ENCODE data around the gene COA5.

The COA5 gene

DNA sequence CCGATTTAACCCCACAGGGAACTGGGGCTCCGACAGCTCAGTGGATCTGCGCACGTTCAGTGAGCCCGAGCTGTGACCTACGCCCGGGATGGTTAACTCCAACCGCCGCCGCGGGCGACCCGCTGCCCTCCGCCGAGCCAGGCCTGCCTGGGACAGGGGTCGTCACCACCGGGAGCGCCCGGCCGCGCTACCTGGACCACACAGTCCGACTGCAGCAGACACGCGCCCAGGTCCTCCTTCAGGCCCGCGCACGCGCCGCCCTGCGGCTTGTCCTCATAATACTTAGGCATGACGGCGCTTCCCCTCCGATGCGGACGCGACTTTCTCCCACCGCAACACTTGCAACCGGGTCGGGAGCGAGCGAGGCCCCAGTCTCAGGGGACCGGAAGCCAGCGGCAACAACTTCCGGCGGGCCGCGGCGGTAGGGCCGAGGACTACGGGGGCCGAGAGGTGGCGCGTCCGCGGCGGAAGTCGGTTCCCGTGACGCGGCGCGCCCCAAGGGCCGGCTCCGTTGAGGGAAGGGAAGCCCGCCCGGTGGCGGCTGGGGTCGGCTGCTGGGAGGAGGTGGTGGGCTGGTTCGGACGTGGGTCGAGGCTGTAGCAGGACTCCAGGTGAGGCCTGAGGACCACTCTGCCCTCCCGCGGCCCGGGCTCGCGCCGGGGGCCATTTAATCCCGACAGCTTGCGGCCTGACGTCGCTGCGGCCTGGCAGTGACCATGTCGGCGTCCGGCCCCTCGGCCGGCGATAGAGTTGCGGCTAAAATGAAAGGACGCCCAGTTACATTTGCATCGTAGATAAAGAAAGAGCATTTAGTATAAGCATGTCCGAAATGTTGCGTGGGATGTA, at the start of gene COA5, which contains the start of gene UNC50:
Gene COA5 (minus strand): TSS at position 397 of the 846 bp plus-strand sequence. CDS start 107 bp downstream, at position 290.
Gene UNC50 (plus strand): TSS at position 474 of the 846 bp plus-strand sequence. CDS start 1,171 bp downstream, outside the sequence.
- peak; percentile 88 for DNase-seq

DNA sequence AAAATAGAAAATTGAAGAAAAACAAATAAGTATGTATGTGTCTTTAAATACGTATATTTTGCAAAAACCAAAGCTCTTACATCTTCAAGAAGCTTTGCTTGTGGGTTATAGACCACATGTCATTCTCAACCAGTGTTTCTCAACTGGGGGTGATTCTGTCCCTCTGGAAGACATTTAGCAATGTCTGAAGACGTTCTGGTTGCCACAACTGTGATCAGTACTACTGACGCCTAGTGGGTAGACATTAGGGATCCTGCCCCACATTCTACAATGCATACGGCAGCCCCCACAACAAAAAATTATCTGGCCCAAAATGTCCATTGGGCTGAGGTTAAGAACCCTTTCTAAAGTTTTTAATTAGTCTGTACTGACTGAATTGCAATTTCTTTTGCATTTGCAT, 48.5 kb upstream of the COA5 start:
- no peak for DNase-seq

GRCh38 chr2:98654699-98655495, 46.6 kb upstream of the COA5 start:
- DNase-seq: peak; percentile 45

DNA sequence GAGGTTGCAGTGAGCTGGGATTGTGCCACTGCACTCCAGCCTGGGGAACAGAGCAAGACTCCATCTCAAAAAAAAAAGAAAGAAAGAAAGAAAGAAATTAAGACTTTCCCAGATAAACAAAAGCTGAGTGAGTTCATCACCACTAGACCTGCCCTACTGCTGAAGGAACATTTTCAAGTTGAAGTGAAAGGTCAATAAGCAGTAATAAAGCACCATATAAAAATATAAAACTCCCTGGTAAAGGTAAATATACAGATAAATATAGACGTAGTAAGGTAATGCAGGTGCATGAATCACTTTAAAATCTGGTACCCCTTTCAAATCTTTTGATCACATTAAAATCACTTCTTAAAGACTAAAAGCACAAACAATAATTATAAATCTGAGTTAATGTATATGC, 42.7 kb upstream of the COA5 start:
- no peak for DNase-seq

DNA sequence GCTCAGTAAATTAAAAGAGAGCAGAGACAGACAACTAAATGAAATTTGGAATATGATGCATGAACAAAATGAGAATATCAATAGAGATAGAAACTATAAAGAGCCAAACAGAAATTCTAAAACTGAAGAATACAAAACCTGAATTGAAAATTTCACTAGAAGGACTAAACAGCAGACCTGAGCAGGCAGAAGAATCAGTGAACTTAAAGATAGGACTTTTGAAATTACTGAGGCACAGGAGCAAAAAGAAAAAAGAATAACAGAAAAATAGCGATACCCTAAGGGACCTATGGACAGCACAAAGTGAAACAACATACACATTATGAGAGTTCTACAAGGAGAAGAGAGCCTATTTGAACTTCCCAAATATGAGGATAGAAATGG, 41.7 kb upstream of the COA5 start:
- no peak for DNase-seq

DNA sequence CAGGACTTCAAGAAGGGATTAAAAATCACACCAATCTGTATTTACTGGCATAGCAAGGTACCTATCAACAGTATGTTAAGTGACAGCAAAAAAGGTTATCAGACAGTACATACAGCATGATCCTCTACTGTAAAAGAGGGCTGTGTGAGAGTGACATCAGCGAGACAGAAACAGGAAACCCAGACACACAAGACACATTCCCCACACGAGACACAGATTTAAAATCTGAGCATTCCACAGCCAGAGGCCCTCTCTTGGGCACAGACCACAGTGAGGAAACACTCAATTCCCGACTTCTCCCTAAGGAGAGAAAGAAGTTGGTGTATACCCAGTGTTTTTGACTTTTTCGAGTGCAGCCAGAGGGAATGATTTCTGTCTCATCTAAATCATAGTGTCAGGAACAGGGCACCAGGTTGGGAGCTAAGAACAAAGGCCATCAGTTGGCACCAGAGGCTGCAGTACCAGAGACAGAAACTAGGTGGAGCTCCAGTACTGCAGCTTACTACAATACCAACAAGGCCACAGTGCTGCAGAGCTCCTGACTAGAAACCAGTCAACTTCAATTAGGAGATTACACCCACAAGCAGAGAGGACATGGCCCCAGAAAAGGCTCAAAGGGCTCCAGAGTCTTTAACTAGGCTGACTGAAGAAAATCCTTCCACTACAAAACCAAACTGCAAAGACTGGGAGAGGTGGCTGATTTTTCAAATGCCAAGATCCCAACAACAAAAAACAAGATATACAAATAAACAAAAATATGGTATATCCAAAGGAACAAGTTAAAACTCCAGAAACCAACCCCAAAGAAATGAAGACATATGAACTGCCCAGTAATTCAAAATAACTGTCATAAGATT, 41.1 kb upstream of the COA5 start:
- DNase-seq: peak; percentile 83

DNA sequence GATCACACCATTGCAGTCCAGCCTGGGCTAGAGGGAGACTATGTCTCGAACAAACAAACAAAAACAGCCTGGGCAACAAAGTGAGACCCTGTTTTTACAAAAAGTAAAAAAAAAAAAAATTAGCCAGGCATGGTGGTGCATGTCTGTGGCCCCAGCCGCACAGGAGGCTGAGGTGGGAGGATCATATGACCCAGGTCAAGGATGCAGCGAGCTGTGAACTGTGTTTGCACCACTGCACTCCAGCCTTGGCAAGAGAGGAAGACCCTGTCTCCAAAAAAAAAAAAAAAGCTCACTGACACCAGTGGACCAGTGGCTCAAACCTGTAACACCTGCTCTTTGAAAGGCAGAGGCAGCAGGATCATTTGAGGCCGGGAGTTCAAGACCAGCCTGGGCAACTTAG, 40.1 kb upstream of the COA5 start:
- no peak for DNase-seq

DNA sequence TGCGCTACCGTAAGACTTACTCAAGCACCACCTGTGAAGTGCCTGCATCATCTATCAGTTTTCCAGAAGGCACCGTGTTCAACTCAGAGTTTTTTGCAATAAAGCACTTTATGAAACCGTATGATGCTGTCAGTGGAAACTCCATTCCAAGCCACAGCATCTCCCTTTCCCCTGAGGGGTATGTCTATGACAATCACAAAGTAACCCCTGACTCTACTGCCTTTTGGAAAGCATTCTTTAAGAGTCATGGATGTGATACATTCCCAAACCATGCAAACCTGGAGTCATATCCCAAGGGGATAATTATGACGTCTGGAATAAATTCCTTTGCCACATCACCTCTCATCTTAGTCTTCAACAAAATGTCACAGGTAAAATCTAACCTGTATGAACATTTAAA, 39.3 kb upstream of the COA5 start:
- no peak for DNase-seq

- DNase-seq: no peak
These were observed 35.3 kb upstream of the COA5 start for GRCh38 chr2:98643496-98644100.

DNA sequence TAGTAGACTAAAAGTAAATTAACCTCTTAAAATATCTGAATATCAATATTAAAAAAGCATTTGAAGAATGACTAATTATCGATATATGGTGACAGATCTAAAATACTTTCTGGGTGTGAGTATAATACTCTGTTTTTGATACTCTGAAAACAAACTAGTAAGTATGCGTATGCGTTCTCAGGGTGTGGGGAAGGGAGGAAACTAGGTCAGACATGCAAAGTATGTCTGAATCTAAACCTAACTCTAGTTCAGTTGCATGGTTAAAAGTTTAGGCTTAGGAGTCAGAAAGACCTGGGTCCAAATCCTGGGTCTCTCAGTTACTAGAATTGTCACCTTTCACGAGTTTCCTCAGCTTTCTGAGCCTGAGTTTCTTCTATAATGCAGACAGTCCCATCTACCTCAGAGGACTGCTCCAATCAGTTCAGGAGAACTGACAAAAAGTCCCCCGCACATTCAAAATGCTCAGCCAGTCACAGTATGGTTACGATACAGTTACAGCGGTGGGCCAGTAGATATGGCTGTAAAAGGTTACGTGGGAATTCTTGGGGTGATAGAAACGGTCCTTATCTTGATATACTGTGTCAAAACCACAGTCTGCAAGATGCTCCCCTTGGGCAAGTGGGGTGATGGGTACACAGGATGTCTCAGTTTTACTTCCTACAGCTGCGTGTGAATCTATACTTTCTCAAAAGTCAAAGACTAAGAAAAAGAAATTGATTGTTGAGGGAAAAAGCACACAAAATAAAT, 29.3 kb upstream of the COA5 start:
- DNase-seq: no peak

DNA sequence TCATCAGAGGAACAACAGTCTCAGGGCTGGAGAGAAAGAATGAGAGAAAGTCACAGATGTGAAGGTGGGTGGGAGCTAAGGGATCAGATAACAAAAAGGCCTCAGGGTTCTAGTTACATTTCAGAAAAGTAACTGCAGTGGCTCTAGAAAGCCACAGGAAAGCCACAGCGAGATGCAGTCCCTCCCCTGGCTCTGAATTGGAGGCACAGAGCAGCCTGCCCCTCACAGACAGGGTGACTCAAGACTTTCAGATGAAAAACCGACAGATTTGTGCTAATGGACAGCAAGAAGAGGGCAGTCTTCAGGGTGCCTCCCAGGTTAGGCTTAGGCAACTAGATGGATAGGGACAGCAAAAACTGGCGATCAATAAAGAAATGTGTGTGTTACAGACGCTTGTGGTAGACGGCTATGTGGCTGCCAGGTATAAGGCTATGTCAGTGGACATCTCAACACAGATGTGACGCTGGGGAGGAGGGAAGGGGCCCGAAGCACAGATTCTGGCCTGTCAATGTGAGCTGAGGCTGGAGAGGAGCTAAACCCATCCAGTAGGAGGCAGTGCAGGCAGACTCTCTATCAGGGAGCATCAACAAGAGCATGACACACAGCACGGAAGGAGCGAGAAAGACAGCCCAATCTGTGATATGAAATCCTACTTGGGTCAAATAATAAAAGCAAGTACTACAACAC, 26.2 kb upstream of the COA5 start:
- peak; percentile 33 for DNase-seq

DNA sequence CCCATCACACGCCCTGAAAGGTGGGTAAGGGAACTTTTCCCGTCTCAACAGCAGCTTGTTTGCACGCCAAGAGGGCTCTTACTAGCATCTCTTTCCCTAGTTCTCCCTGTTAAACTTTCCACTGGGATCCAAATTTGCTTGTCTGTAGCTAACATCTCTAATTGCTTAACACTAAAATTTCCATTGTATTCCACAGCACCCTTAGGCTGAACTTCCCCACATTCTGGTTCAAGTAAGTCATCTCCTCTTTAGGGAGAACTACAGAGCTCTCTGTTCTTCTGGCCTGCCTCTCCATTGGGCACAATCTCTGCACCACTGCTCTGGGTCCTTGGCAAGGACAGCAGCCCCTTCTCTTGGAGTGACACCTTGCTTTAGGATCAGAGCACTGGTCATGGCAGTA, 24.0 kb upstream of the COA5 start:
- no peak for DNase-seq

DNA sequence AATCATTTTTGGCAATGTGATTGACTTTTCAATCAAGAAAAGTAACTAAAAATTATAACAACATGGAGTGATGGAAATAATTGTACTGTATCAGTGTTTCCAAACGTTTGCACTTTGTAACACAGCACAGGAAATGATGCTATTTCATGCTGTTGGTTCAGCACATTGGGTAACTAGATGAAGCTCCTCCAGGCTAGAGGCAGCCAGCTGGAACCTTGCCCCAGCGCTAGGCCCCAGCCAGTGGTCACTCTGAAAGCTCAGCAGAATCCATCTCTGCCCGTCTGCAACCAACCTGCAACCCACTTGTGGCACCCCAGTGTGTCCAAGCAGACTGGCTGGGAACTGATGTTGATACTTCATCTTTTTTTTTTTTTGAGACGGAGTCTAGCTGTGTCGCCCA, 15.3 kb upstream of the COA5 start:
- DNase-seq: no peak

- DNase-seq: no peak
These were observed 8.8 kb upstream of the COA5 start for GRCh38 chr2:98617149-98617548.

GRCh38 chr2:98615481-98615880, 7.2 kb upstream of the COA5 start:
- DNase-seq: no peak

GRCh38 chr2:98614024-98614739, 5.9 kb upstream of the COA5 start:
- DNase-seq: no peak

DNA sequence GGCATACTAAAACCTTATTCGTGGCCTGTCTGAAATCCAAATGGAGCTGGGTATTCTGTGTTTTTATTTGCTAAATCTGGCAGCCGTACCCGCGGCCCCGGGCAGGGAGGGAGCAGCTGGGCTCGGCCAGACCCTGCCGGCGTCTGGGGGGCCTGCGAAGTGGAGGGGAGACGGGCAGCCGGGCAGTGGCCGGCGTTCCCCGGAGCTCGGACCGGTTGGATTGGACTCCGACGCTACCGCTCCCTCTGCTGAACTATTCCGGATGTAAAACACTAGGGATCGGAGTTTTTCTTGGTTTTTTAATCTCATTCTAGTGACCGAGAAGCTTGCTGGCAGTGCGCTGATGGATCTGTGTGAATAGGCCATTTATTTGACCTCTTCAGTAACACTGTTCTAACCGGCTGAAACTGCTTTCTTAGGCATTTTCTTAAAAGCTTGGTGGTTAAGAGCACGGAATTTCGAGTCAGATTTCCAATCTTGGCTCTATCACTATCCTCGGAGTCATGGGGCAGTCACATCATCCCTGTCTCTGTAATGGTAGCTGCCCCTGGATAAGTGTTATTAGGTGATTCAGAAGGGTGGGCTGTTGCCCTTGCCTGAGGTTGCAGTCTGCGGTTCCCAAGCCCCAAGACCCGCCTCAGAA, 771 bp upstream of the COA5 start:
- peak; percentile 20 for DNase-seq

DNA sequence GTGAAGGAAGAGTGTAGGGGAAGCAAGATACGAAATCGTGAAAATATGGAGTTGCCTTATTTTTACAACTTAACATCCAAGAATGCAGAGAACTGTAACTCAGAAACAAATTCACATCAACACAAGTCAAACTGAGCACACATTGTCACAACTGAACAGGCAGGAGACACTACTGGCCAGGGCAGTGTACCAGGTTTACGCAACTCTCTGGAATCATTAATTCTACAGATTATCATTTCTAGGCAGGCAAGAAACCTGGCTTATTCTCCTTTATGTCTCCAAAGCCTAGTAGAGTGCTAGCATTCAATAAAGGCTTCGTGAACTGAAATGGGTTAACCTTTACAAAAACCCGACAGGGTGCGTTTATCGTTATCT, 584 bp downstream of the COA5 start:
- DNase-seq: no peak

DNA sequence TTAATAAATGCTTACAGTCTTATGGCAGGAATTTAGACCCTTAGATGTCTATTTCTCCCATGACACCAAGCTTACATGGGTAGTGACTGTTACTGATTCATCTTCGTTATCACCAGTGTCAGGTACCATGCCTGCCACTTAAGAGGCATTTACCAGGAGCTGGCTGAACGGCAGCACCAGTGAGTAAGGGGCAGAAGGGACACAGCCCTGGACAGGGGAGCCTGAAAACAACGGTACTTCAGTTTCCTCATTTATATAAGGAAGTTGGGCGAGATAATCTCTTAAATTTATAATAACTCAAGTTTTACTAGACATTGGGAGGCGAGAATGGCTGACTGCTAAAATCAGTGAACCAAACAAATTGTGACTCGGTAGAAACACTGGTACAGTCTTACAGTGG, 1.2 kb downstream of the COA5 start:
- peak; percentile 15 for DNase-seq

DNA sequence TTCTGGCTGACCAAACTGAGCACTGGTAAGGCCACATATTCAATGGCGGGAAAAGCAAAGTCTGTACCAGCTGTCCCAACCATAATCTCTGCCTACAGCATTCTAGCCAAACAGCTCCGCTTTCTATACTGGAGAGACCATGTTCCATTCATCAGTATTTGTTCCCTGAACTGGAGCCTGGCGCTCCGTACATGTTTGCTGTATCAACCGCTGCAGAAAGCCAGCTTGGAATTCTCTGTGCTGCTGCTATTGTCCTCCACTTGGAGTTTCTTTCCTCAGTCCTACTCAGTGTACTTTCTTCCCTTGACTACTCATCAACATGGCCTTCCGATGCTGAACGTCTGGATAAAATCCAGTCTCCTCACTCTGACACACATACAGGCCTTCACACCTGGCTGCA, 1.9 kb downstream of the COA5 start:
- DNase-seq: no peak
